IMR-90 (cell line): ENCODE results near the gene FAM184A. TPM values are rescaled to one million over a fixed set of nuclear protein-coding genes. Genes with fewer than 3 reads are reported as not detected.

Experiments
- ATAC-seq: fragments of 200-7000 bp; cut with Tn5 transposase; 2 replicates; pipeline ENCODE4 v1.9.1; 2020; ENCODE audit warnings: low read depth, mild to moderate bottlenecking, moderate library complexity
- BruUV-seq: library from RNA; stranded (reverse); fragments of 400-500 nt; replicated peaks from 2 replicates; lab custom pipeline; 2021; lab: Mats Ljungman, UMichigan
- CTCF ChIA-PET: fragments of 300-600 bp; formaldehyde crosslinking; extraction: SDS; loops from one replicate; lab custom pipeline; 2021; ENCODE audit warnings: antibody characterized with exemption; lab: Yijun Ruan, JAX
- POLR2A ChIA-PET: fragments of 300-600 bp; sonication (Branson Sonifier 250); formaldehyde crosslinking; loops from one replicate; lab custom pipeline; 2022; ENCODE audit warnings: antibody characterized with exemption; ENCODE audit not compliant: unreplicated experiment; lab: Charles Lee
- DNase-seq: peaks from one replicate; pipeline ENCODE4 v3.0.0; 2013
- H2AFZ ChIP-seq: replicated peaks from 2 replicates; pipeline ENCODE3; 2013; ENCODE audit warnings: low read length, mild to moderate bottlenecking; ENCODE audit not compliant: poor library complexity
- H2AK5ac ChIP-seq: 2 replicates; pipeline ENCODE4 v1.6.1; 2013; ENCODE audit warnings: low read depth, low read length, inconsistent platforms
- H2AK9ac ChIP-seq: replicated peaks from 2 replicates; pipeline ENCODE3; 2013; ENCODE audit warnings: mild to moderate bottlenecking, low read depth, low read length, moderate library complexity; ENCODE audit not compliant: poor library complexity
- H2BK120ac ChIP-seq: 2 replicates; pipeline ENCODE4 v1.6.1; 2013; ENCODE audit warnings: low read depth, low read length, inconsistent platforms
- H2BK15ac ChIP-seq: 3 replicates; pipeline ENCODE4 v1.6.1; 2013; ENCODE audit warnings: low read depth, low read length, inconsistent platforms
- H2BK20ac ChIP-seq: 2 replicates; pipeline ENCODE4 v1.6.1; 2013; ENCODE audit warnings: low read depth, mild to moderate bottlenecking, inconsistent platforms, low read length, moderate library complexity
- H2BK5ac ChIP-seq: 2 replicates; pipeline ENCODE4 v1.6.1; 2013; ENCODE audit warnings: mild to moderate bottlenecking, low read depth, low read length, inconsistent platforms; ENCODE audit not compliant: poor library complexity, severe bottlenecking
- H3K14ac ChIP-seq: replicated peaks from 2 replicates; pipeline ENCODE4 v1.6.1; 2013; ENCODE audit warnings: low read depth, low read length, inconsistent platforms
- H3K18ac ChIP-seq: 2 replicates; pipeline ENCODE4 v1.6.1; 2013; ENCODE audit warnings: low read depth, low read length, control low read depth
- H3K23ac ChIP-seq: 2 replicates; pipeline ENCODE4 v1.6.1; 2013; ENCODE audit warnings: low read depth, low read length, inconsistent platforms
- H3K27ac ChIP-seq: 2 replicates; pipeline ENCODE4 v1.5.1; 2013; ENCODE audit warnings: mild to moderate bottlenecking, control low read depth, low read length; ENCODE audit not compliant: insufficient read depth
- H3K27me3 ChIP-seq: 2 replicates; pipeline ENCODE4 v1.6.1; 2013; ENCODE audit warnings: low read length; ENCODE audit not compliant: control insufficient read depth, insufficient read depth
- H3K36me3 ChIP-seq: 2 replicates; pipeline ENCODE4 v1.6.1; 2013; ENCODE audit warnings: low read length, mixed read lengths; ENCODE audit not compliant: control insufficient read depth, insufficient read depth
- H3K4ac ChIP-seq: 2 replicates; pipeline ENCODE4 v1.6.1; 2013; ENCODE audit warnings: low read depth, low read length, inconsistent platforms
- H3K4me1 ChIP-seq: 2 replicates; pipeline ENCODE4 v1.6.1; 2013; ENCODE audit warnings: low read length, mixed read lengths; ENCODE audit not compliant: control insufficient read depth, insufficient read depth
- H3K4me2 ChIP-seq: 2 replicates; pipeline ENCODE4 v1.6.1; 2013; ENCODE audit warnings: low read depth, mild to moderate bottlenecking, control low read depth, low read length, moderate library complexity
- H3K4me3 ChIP-seq: 2 replicates; pipeline ENCODE4 v1.5.1; 2013; ENCODE audit warnings: low read depth, mild to moderate bottlenecking, control low read depth, low read length, moderate library complexity; ENCODE audit not compliant: insufficient read depth
- H3K56ac ChIP-seq: 2 replicates; pipeline ENCODE4 v1.6.1; 2013; ENCODE audit warnings: low read length, inconsistent platforms; ENCODE audit not compliant: insufficient read depth; ENCODE audit errors: extremely low read depth
- H3K79me1 ChIP-seq, 2 experiments: 2 replicates each; pipeline ENCODE4 v1.6.1; 2013; ENCODE audit warnings: low read length in 2 of 2, inconsistent platforms in 1 of 2, low read depth in 1 of 2
- H3K9ac ChIP-seq: 2 replicates; pipeline ENCODE4 v1.6.1; 2013; ENCODE audit warnings: low read depth, low read length, control low read depth
- H3K9me1 ChIP-seq: 2 replicates; pipeline ENCODE4 v1.6.1; 2013; ENCODE audit warnings: low read length, inconsistent platforms; ENCODE audit not compliant: insufficient read depth
- H3K9me3 ChIP-seq: 2 replicates; pipeline ENCODE4 v1.6.1; 2013; ENCODE audit warnings: low read length; ENCODE audit not compliant: control insufficient read depth, insufficient read depth
- H4K20me1 ChIP-seq: 2 replicates; pipeline ENCODE4 v1.6.1; 2013; ENCODE audit warnings: low read length, inconsistent platforms; ENCODE audit not compliant: insufficient read depth
- H4K5ac ChIP-seq: 2 replicates; pipeline ENCODE4 v1.6.1; 2013; ENCODE audit warnings: mild to moderate bottlenecking, low read depth, low read length, control low read depth
- H4K8ac ChIP-seq, 2 experiments: 2 replicates each; pipeline ENCODE4 v1.6.1; 2013; ENCODE audit warnings: low read depth in 2 of 2, low read length in 2 of 2, control low read depth in 1 of 2, inconsistent platforms in 1 of 2
- H4K91ac ChIP-seq: 2 replicates; pipeline ENCODE4 v1.6.1; 2013; ENCODE audit warnings: low read depth, low read length, inconsistent platforms; ENCODE audit not compliant: insufficient read depth
- CEBPB ChIP-seq: IDR thresholded peaks from 2 replicates; pipeline ENCODE4 v1.6.1; 2012; ENCODE audit warnings: low read depth, low read length, improper control_type of control experiment
- MAZ ChIP-seq: IDR thresholded peaks from 2 replicates; pipeline ENCODE4 v1.6.1; 2012; ENCODE audit warnings: low read depth, mild to moderate bottlenecking, low read length, improper control_type of control experiment, moderate library complexity, borderline replicate concordance
- POLR2A ChIP-seq: IDR thresholded peaks from 2 replicates; pipeline ENCODE4 v1.6.1; 2012; ENCODE audit warnings: mild to moderate bottlenecking, low read depth, low read length
- RFX5 ChIP-seq: IDR thresholded peaks from 2 replicates; pipeline ENCODE4 v1.8.0; 2012; ENCODE audit warnings: low read depth, mild to moderate bottlenecking, low read length, moderate library complexity
- USF2 ChIP-seq: fragments of 150-350 bp; IDR thresholded peaks from 2 replicates; pipeline ENCODE4 v1.6.1; 2017; ENCODE audit warnings: mild to moderate bottlenecking, antibody characterized with exemption, low read length, low read depth
- WGBS, 2 experiments: methylation state at CpG; one replicate each; pipeline versions ENCODE4 v1.1.5 to v1.1.7; 2013; ENCODE audit warnings: missing lambda C conversion rate in 2 of 2; ENCODE audit not compliant: insufficient read length in 1 of 2; ENCODE audit errors: extremely low coverage in 2 of 2; 5-methylcytosine and 5-hydroxymethylcytosine counted together
- dilution Hi-C: fragments of 300-500 bp; cut with HindIII; formaldehyde crosslinking; loops from one replicate; pipeline ENCODE4 v1.14.3; 2018; ENCODE audit warnings: low sequenced_read_pairs; ENCODE audit not compliant: unreplicated experiment
- in situ Hi-C: fragments of 300-500 bp; cut with MboI; formaldehyde crosslinking; loops from 3 replicates; pipeline ENCODE4 v1.14.3; 2019; ENCODE audit warnings: low sequenced_read_pairs, inconsistent platforms, mixed read lengths
- intact Hi-C: fragments of 100-400 bp; cut with micrococcal nuclease; formaldehyde crosslinking; loops from 2 replicates; pipeline ENCODE4 v1.10.0; 2022
- polyA plus RNA-seq, 3 experiments: library from polyadenylated mRNA; depleted of rRNA; stranded (reverse); fragments of >200 nt; gene quantifications; 2 replicates each; pipeline ENCODE4 v1.2.3, GENCODE V29; 2012; ENCODE audit warnings: low replicate concordance in 1 of 3
- total RNA-seq: library from RNA; depleted of rRNA; stranded (reverse); fragments of >200 nt; gene quantifications from 2 replicates; pipeline ENCODE4 v1.2.3, GENCODE V29; 2012

The FAM184A gene
- total and polyA plus RNA-seq, 2 of the 4 experiments (the other 2 are of a cell fraction): 0.03 TPM; not detected in 1

- TF ChIP-seq RFX5 (no peak), POLR2A (no peak), USF2 (no peak), CEBPB (no peak), MAZ (no peak)
- H3K14ac ChIP-seq: no peak overlapping the region
- H2BK20ac ChIP-seq: no peak overlapping the region
- H3K4me2 ChIP-seq: peak overlapping the region; percentile 73
- no peaks in the 10 kb centered on the region for H3K9me3 ChIP-seq
- H2BK120ac ChIP-seq: no peak overlapping the region
- H2BK15ac ChIP-seq: no peak overlapping the region
- no peak overlapping the region for H4K91ac ChIP-seq
- H4K5ac ChIP-seq: no peak overlapping the region
- in situ Hi-C loops: no loop called here
- no peak overlapping the region for H3K27ac ChIP-seq
- H3K27me3 ChIP-seq: no peaks in the 10 kb centered on the region
- H2BK5ac ChIP-seq: peak overlapping the region; percentile 22
- no TSS peak for BruUV-seq
- H3K23ac ChIP-seq: 0 out of 2 replicates have a peak overlapping the region, but pooled peaks have one; percentile 51
- H4K8ac ChIP-seq: peak overlapping the region in 1 of 2 experiments; percentile 36; a peak in 1 of 4 replicates
- H3K36me3 ChIP-seq: no peaks in the 10 kb centered on the region
- no peak overlapping the region for H3K4ac ChIP-seq
- no CpG with 5 or more reads among the region's 1 CpG for WGBS, 2 experiments
- peak overlapping the region; percentile 38 for H2AFZ ChIP-seq
- H2AK5ac ChIP-seq: no peak overlapping the region
- peak overlapping the region; percentile 86 for H3K4me3 ChIP-seq
- intact Hi-C loops: loop anchor here (1.0 kb wide), 1 partner anchor 41 kb away; the partner anchor contains the start of gene ASF1A
- H3K79me1 ChIP-seq: peaks cover 0 to 7% of the 10 kb centered on the region in 2 experiments; a peak in 2 of 4 replicates
- ChIA-PET CTCF (no interaction called here), POLR2A (no interaction called here)
- H3K9me1 ChIP-seq: no peaks in the 10 kb centered on the region
- DNase-seq (no peak), ATAC-seq (no peak)
- H3K18ac ChIP-seq: no peak overlapping the region
- no peaks in the 10 kb centered on the region for H4K20me1 ChIP-seq
- H3K9ac ChIP-seq: peak overlapping the region; percentile 43; the same call in 1 of the 2 replicates
- dilution Hi-C loops: no loop called here
- no peak overlapping the region for H2AK9ac ChIP-seq
- peak overlapping the region; percentile 60; the same call in 1 of the 2 replicates for H3K56ac ChIP-seq
- no peaks in the 10 kb centered on the region for H3K4me1 ChIP-seq
Measured at GRCh38 chr6:118935331-118935668, 143.2 kb downstream of the FAM184A start.
